H9 (cell line): Measurements from ENCODE around the gene PRPF8. TPM values are rescaled to one million over a fixed set of nuclear protein-coding genes. Genes with fewer than 3 reads are reported as not detected.

Experiments used
- DNase-seq: peaks from one replicate; pipeline ENCODE4 v3.0.0-alpha.2; 2017
- H2AFZ ChIP-seq: one replicate; pipeline ENCODE4 v1.6.1; 2013; ENCODE audit warnings: mild to moderate bottlenecking, low read length, control low read depth, moderate library complexity
- H2AK5ac ChIP-seq: 2 replicates; pipeline ENCODE4 v1.6.1; 2013; ENCODE audit warnings: low read length, control low read depth, mixed read lengths; ENCODE audit not compliant: insufficient read length
- H2BK120ac ChIP-seq: one replicate; pipeline ENCODE4 v1.6.1; 2013; ENCODE audit warnings: low read depth, mild to moderate bottlenecking, low read length, control low read depth, inconsistent platforms; ENCODE audit not compliant: poor library complexity, severe bottlenecking
- H2BK12ac ChIP-seq: 2 replicates; pipeline ENCODE4 v1.6.1; 2013; ENCODE audit warnings: low read length, control low read depth, mixed read lengths, low read depth; ENCODE audit not compliant: insufficient read length
- H2BK15ac ChIP-seq: 2 replicates; pipeline ENCODE4 v1.6.1; 2013; ENCODE audit warnings: low read depth, low read length, control low read depth
- H2BK20ac ChIP-seq: one replicate; pipeline ENCODE4 v1.6.1; 2013; ENCODE audit warnings: low read depth, mild to moderate bottlenecking, low read length, control low read depth, inconsistent platforms; ENCODE audit not compliant: poor library complexity, severe bottlenecking
- H2BK5ac ChIP-seq: 2 replicates; pipeline ENCODE4 v1.6.1; 2013; ENCODE audit warnings: low read length, control low read depth, mixed read lengths; ENCODE audit not compliant: insufficient read length
- H3K14ac ChIP-seq: 2 replicates; pipeline ENCODE4 v1.6.1; 2013; ENCODE audit warnings: low read length, control low read depth; ENCODE audit not compliant: insufficient read depth
- H3K18ac ChIP-seq: 2 replicates; pipeline ENCODE4 v1.6.1; 2013; ENCODE audit warnings: low read depth, mild to moderate bottlenecking, mixed read lengths, low read length, control low read depth; ENCODE audit not compliant: insufficient read length
- H3K23ac ChIP-seq: 2 replicates; pipeline ENCODE4 v1.6.1; 2013; ENCODE audit warnings: low read length, control low read depth, mixed read lengths, low read depth; ENCODE audit not compliant: insufficient read length
- H3K23me2 ChIP-seq: 2 replicates; pipeline ENCODE4 v1.6.1; 2013; ENCODE audit warnings: low read depth, mild to moderate bottlenecking, mixed read lengths, low read length, control low read depth; ENCODE audit not compliant: insufficient read length, poor library complexity, severe bottlenecking
- H3K27ac ChIP-seq: 2 replicates; pipeline ENCODE4 v1.5.1; 2013; ENCODE audit warnings: low read length, control low read depth, mixed read lengths, low read depth; ENCODE audit not compliant: insufficient read length
- H3K27me3 ChIP-seq: 2 replicates; pipeline ENCODE4 v1.6.1; 2013; ENCODE audit warnings: low read length, control low read depth, inconsistent platforms; ENCODE audit not compliant: insufficient read depth
- H3K4ac ChIP-seq: 2 replicates; pipeline ENCODE4 v1.6.1; 2013; ENCODE audit warnings: low read depth, mild to moderate bottlenecking, control low read depth, inconsistent platforms, low read length, moderate library complexity
- H3K4me1 ChIP-seq: 2 replicates; pipeline ENCODE4 v1.6.1; 2013; ENCODE audit warnings: low read length, control low read depth, inconsistent platforms; ENCODE audit not compliant: insufficient read depth
- H3K4me2 ChIP-seq: 2 replicates; pipeline ENCODE4 v1.6.1; 2013; ENCODE audit warnings: low read length, control low read depth, mixed read lengths; ENCODE audit not compliant: insufficient read length, insufficient read depth
- H3K56ac ChIP-seq: 2 replicates; pipeline ENCODE4 v1.6.1; 2013; ENCODE audit warnings: low read depth, mild to moderate bottlenecking, mixed read lengths, low read length, control low read depth; ENCODE audit not compliant: insufficient read length
- H3K79me1 ChIP-seq: 2 replicates; pipeline ENCODE4 v1.6.1; 2013; ENCODE audit warnings: low read depth, mild to moderate bottlenecking, moderate library complexity, low read length, control low read depth, inconsistent platforms; ENCODE audit not compliant: insufficient read depth, poor library complexity, severe bottlenecking
- H3K79me2 ChIP-seq: 2 replicates; pipeline ENCODE4 v1.6.1; 2013; ENCODE audit warnings: low read length, control low read depth, inconsistent platforms; ENCODE audit not compliant: insufficient read depth
- H3K9ac ChIP-seq: 2 replicates; pipeline ENCODE4 v1.6.1; 2013; ENCODE audit warnings: low read length, control low read depth, mixed read lengths; ENCODE audit not compliant: insufficient read length; ENCODE audit errors: extremely low read depth
- H3K9me3 ChIP-seq: one replicate; pipeline ENCODE4 v1.6.1; 2013; ENCODE audit warnings: low read depth, low read length, inconsistent platforms; ENCODE audit not compliant: control insufficient read depth
- H3T11ph ChIP-seq: one replicate; pipeline ENCODE4 v1.6.1; 2013; ENCODE audit warnings: mild to moderate bottlenecking, low read length, control low read depth, inconsistent platforms
- H4K20me1 ChIP-seq: one replicate; pipeline ENCODE4 v1.6.1; 2013; ENCODE audit not compliant: control insufficient read depth, insufficient read length, insufficient read depth
- H4K5ac ChIP-seq: 2 replicates; pipeline ENCODE4 v1.6.1; 2013; ENCODE audit warnings: low read depth, mild to moderate bottlenecking, mixed read lengths, low read length, control low read depth; ENCODE audit not compliant: insufficient read length
- H4K8ac ChIP-seq: replicated peaks from 2 replicates; pipeline ENCODE4 v1.6.1; 2013; ENCODE audit warnings: low read length, control low read depth, mixed read lengths, low read depth; ENCODE audit not compliant: insufficient read length
- H4K91ac ChIP-seq: 2 replicates; pipeline ENCODE4 v1.6.1; 2013; ENCODE audit warnings: low read depth, mild to moderate bottlenecking, moderate library complexity, mixed read lengths, low read length, control low read depth; ENCODE audit not compliant: insufficient read length
- H3K27ac Mint-ChIP-seq, 3 experiments: 2 replicates in 2 of 3; 3 replicates in 1 of 3; pipeline ENCODE4 v1.8.0; 2020 to 2021; ENCODE audit warnings: mixed read lengths in 3 of 3, mild to moderate bottlenecking in 1 of 3, moderate library complexity in 1 of 3
- H3K27me3 Mint-ChIP-seq: 2 replicates; pipeline ENCODE4 v1.8.0; 2021; ENCODE audit warnings: low read depth, mild to moderate bottlenecking, moderate library complexity, mixed read lengths
- H3K36me3 Mint-ChIP-seq, 3 experiments: 2 replicates in 2 of 3; 3 replicates in 1 of 3; pipeline ENCODE4 v1.8.0; 2020 to 2021; ENCODE audit warnings: low read depth in 3 of 3, mixed read lengths in 3 of 3; ENCODE audit not compliant: insufficient read depth in 1 of 3
- H3K4me1 Mint-ChIP-seq, 2 experiments: 2 replicates each; pipeline ENCODE4 v1.8.0; 2020; ENCODE audit warnings: mixed read lengths in 2 of 2
- H3K4me3 Mint-ChIP-seq, 2 experiments: 2 replicates in 1 of 2; 3 replicates in 1 of 2; pipeline ENCODE4 v1.8.0; 2020 to 2021; ENCODE audit warnings: mild to moderate bottlenecking in 2 of 2, mixed read lengths in 2 of 2, moderate library complexity in 1 of 2
- H3K9me3 Mint-ChIP-seq, 2 experiments: 2 replicates in 1 of 2; 3 replicates in 1 of 2; pipeline ENCODE4 v1.8.0; 2020; ENCODE audit warnings: mild to moderate bottlenecking in 2 of 2, mixed read lengths in 2 of 2, moderate library complexity in 1 of 2
- CTCF ChIP-seq: fragments of 200-600 bp; sonication (generic); conservative IDR thresholded peaks from 3 replicates; pipeline ENCODE4 v1.8.0; 2021; ENCODE audit warnings: antibody characterized with exemption, mild to moderate bottlenecking
- WGBS: extraction: QIAGEN DNeasy Blood & Tissue Kit; methylation state at CpG from one replicate; pipeline ENCODE4 v1.1.7; 2013; ENCODE audit warnings: missing lambda C conversion rate, low lambda C conversion rate, mixed read lengths; ENCODE audit not compliant: insufficient read length; ENCODE audit errors: extremely low coverage; 5-methylcytosine and 5-hydroxymethylcytosine counted together
- total RNA-seq: library from RNA; stranded (reverse); gene quantifications from 2 replicates; pipeline ENCODE4 v1.2.1, GENCODE V29; 2021

PRPF8 gene
- total RNA-seq, 1 experiment from 2014 or later: 408 TPM

- Histone ChIP-seq H3K79me2 (no peaks in the 10 kb centered on the region), H3T11ph (no peak overlapping the region), H2BK5ac (no peak overlapping the region), H4K91ac (no peak overlapping the region), H2AK5ac (no peak overlapping the region), H4K5ac (no peak overlapping the region), H4K8ac (no peak overlapping the region), H3K27me3 (no peaks in the 10 kb centered on the region), H3K23ac (no peak overlapping the region), H3K4me2 (no peak overlapping the region), H3K4me1 (no peaks in the 10 kb centered on the region; the same call in 1 of the 2 replicates), H2BK20ac (no peak overlapping the region), H3K27ac (no peak overlapping the region), H3K14ac (no peak overlapping the region), H2BK12ac (no peak overlapping the region), H3K9me3 (no peaks in the 10 kb centered on the region), H4K20me1 (no peaks in the 10 kb centered on the region), H2AFZ (no peak overlapping the region), H3K18ac (no peak overlapping the region), H2BK15ac (no peak overlapping the region), H3K56ac (no peak overlapping the region), H3K79me1 (no peaks in the 10 kb centered on the region), H3K23me2 (no peaks in the 10 kb centered on the region), H2BK120ac (no peak overlapping the region), H3K4ac (no peak overlapping the region), H3K9ac (no peak overlapping the region)
- H3K4me3 Mint-ChIP-seq: no peak overlapping the region
- peaks cover 6 to 12% of the 10 kb centered on the region in 2 experiments; a peak in 1 of 4 replicates for H3K4me1 Mint-ChIP-seq
- no peak for DNase-seq
- no peaks in the 10 kb centered on the region for H3K27me3 Mint-ChIP-seq
- WGBS: no CpG with 5 or more reads among the region's 22 CpGs
- no peak for TF ChIP-seq CTCF
- H3K9me3 Mint-ChIP-seq: no peaks in the 10 kb centered on the region; a peak in 1 of 5 replicates
- H3K27ac Mint-ChIP-seq: no peak overlapping the region
- H3K36me3 Mint-ChIP-seq: peaks cover 0 to 10% (median 4%) of the 10 kb centered on the region in 3 experiments; a peak in 4 of 7 replicates
Observed at GRCh38 chr17:1732241-1732832, 47.7 kb upstream of the PRPF8 start.
